ENCODE measurements around the gene MAP3K7. TPM values are rescaled to one million over a fixed set of nuclear protein-coding genes. Genes with fewer than 3 reads are reported as not detected.

Gene MAP3K7
- total and polyA plus RNA-seq, 2 of the 8 experiments (the other 6 are each of a cell fraction or from before 2014, with no cell fraction given): 27.3 to 34.8 TPM

- peak overlapping the region; percentile 50; the same call in 1 of the 2 replicates for H2BK5ac ChIP-seq (ENCODE audit: low read depth, low read length)
- H3K4me2 ChIP-seq (ENCODE audit: insufficient read depth in 1 of 2, low read depth in 2 of 2, low read length in 2 of 2): no peak overlapping the region; a peak in 1 of 4 replicates
- H3K4me3 ChIP-seq (ENCODE audit: extremely low read depth in 1 of 4, insufficient read depth in 2 of 4, low read depth in 3 of 4, low read length in 4 of 4): no peak overlapping the region
- H3K23ac ChIP-seq (ENCODE audit: insufficient read length): no peak overlapping the region
- H3K79me1 ChIP-seq (ENCODE audit: low read depth, low read length): no peaks in the 10 kb centered on the region
- H3K14ac ChIP-seq (ENCODE audit: insufficient read length): no peak overlapping the region
- no peak overlapping the region for H4K91ac ChIP-seq (replicated peaks; ENCODE audit: insufficient read length, low read length)
- no peak overlapping the region for H3K56ac ChIP-seq (replicated peaks; ENCODE audit: insufficient read length, low read depth, low read length)
- H4K8ac ChIP-seq (ENCODE audit: extremely low read depth, insufficient read depth, low read length): no peak overlapping the region
- peaks cover 0 to 14% (median 4%) of the 10 kb centered on the region in 4 experiments; a peak in 6 of 7 replicates for H3K4me1 ChIP-seq (replicated peaks in 1 of 4; ENCODE audit: control insufficient read depth in 3 of 4, insufficient read depth in 4 of 4, low read length in 3 of 4)
- no peaks in the 10 kb centered on the region; a peak in 1 of 4 replicates for H3K9me3 ChIP-seq (ENCODE audit: insufficient read depth in 2 of 2, low read depth in 1 of 2, low read length in 1 of 2)
- H2BK120ac ChIP-seq (replicated peaks; ENCODE audit: low read depth, low read length): no peak overlapping the region
- ChIA-PET CTCF (ENCODE audit: partially characterized antibody) (interaction anchor here (1.0 to 1.1 kb wide), 2 partner anchors 24 to 44 kb away, joined by 3 read pairs; no protein-coding TSS in a partner anchor), POLR2A (ENCODE audit: partially characterized antibody) (interaction anchor here (1.0 to 1.5 kb wide), 2 partner anchors 8 to 9 kb away, joined by 4 read pairs; no protein-coding TSS in a partner anchor)
- TF ChIP-seq SP1 (IDR thresholded peaks at IDR 0.05; ENCODE audit: low read depth, low read length) (no peak), MAFK (IDR thresholded peaks at IDR 0.05; ENCODE audit: low read depth, low read length) (peak; percentile 75), BACH1 (IDR thresholded peaks at IDR 0.05; ENCODE audit: low read length) (peak; percentile 89), TAF1 (IDR thresholded peaks at IDR 0.05; ENCODE audit: low read depth, low read length) (0 out of 2 replicates have a peak, but pooled peaks have one; percentile 26)
- H2AK5ac ChIP-seq (ENCODE audit: low read depth, low read length): no peak overlapping the region
- peak overlapping the region; percentile 59 for H2AFZ ChIP-seq (ENCODE audit: low read length)
- no peak overlapping the region for H2BK15ac ChIP-seq (ENCODE audit: low read length)
- H3K4ac ChIP-seq (replicated peaks; ENCODE audit: insufficient read length, low read depth, low read length): no peak overlapping the region
- H2BK12ac ChIP-seq (ENCODE audit: low read depth, low read length): no peak overlapping the region; the same call in 1 of the 2 replicates
- no peak overlapping the region for H4K5ac ChIP-seq (ENCODE audit: insufficient read length, low read depth, low read length)
- no peaks in the 10 kb centered on the region for H3K27me3 ChIP-seq (replicated peaks in 1 of 4; ENCODE audit: control insufficient read depth in 3 of 4, extremely low read depth in 1 of 4, insufficient read depth in 3 of 4, low read length in 3 of 4)
- no peaks in the 10 kb centered on the region for H3K23me2 ChIP-seq (ENCODE audit: low read depth, low read length)
- H3K27ac ChIP-seq (ENCODE audit: low read depth, low read length): peak overlapping the region; percentile 23; the same call in 1 of the 2 replicates
- H2BK20ac ChIP-seq (ENCODE audit: low read length): peak overlapping the region; percentile 48
- DNase-seq (ENCODE audit: low read depth in 1 of 2, low spot score in 2 of 2): no peak
- 71% methylated on average over 3 of the region's 3 CpGs; no CpG with 5 or more reads in 1 of the 2 experiments for WGBS, 2 experiments (ENCODE audit: extremely low coverage in 1 of 2, insufficient coverage in 1 of 2, insufficient read length in 1 of 2, insufficient replicate concordance in 2 of 2, low coverage in 1 of 2, low lambda C conversion rate in 2 of 2, missing lambda C conversion rate in 1 of 2)
- FAIRE-seq: peak; percentile 78
- H3K18ac ChIP-seq (ENCODE audit: extremely low read depth, low read length): no peak overlapping the region; the same call in 1 of the 2 replicates
- H3K79me2 ChIP-seq (ENCODE audit: control insufficient read depth in 1 of 2, insufficient read depth in 2 of 2, low read length in 2 of 2): no peaks in the 10 kb centered on the region
- no peaks in the 10 kb centered on the region for H3K36me3 ChIP-seq (ENCODE audit: control insufficient read depth in 2 of 4, insufficient read depth in 4 of 4, low read length in 3 of 4)
- no peaks in the 10 kb centered on the region for H4K20me1 ChIP-seq (replicated peaks in 1 of 2; ENCODE audit: control insufficient read depth in 1 of 2, insufficient read depth in 2 of 2, low read length in 2 of 2)
- peak overlapping the region in 1 of 4 experiments; percentile 13; a peak in 1 of 7 replicates for H3K9ac ChIP-seq (replicated peaks in 1 of 4; ENCODE audit: extremely low read depth in 1 of 4, low read depth in 3 of 4, low read length in 3 of 4)
These were observed 83.9 kb downstream of the MAP3K7 start for GRCh38 chr6:90502866-90503407.

Data from H1 (cell line).